ENCODE measurements around the gene TENM4.

The TENM4 gene

GRCh38 chr11:79019975-79020374, 420.9 kb downstream of the TENM4 start:
- POLR2A ChIA-PET: no interaction called here
- CTCF ChIA-PET: interaction anchor here (0.9 to 1.0 kb wide), 2 partner anchors 8 to 9 kb away, joined by 3 to 4 read pairs; no protein-coding TSS in a partner anchor

GRCh38 chr11:79019277-79019676, 421.6 kb downstream of the TENM4 start:
- CTCF ChIA-PET: interaction anchor here (0.9 to 1.0 kb wide), 2 partner anchors 9 to 10 kb away, joined by 3 to 4 read pairs; no protein-coding TSS in a partner anchor
- POLR2A ChIA-PET: no interaction called here

More at GRCh38 chr11:79019975-79020374, 420.9 kb downstream of the TENM4 start:
- DNase-seq (ENCODE audit: extremely low spot score): no peak
- TF ChIP-seq, protein P1, sequence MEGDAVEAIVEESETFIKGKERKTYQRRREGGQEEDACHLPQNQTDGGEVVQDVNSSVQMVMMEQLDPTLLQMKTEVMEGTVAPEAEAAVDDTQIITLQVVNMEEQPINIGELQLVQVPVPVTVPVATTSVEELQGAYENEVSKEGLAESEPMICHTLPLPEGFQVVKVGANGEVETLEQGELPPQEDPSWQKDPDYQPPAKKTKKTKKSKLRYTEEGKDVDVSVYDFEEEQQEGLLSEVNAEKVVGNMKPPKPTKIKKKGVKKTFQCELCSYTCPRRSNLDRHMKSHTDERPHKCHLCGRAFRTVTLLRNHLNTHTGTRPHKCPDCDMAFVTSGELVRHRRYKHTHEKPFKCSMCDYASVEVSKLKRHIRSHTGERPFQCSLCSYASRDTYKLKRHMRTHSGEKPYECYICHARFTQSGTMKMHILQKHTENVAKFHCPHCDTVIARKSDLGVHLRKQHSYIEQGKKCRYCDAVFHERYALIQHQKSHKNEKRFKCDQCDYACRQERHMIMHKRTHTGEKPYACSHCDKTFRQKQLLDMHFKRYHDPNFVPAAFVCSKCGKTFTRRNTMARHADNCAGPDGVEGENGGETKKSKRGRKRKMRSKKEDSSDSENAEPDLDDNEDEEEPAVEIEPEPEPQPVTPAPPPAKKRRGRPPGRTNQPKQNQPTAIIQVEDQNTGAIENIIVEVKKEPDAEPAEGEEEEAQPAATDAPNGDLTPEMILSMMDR (IDR thresholded peaks at IDR 0.05; ENCODE audit: control extremely low read depth, extremely low read depth, low read depth, missing control alignments): no peak

DNA sequence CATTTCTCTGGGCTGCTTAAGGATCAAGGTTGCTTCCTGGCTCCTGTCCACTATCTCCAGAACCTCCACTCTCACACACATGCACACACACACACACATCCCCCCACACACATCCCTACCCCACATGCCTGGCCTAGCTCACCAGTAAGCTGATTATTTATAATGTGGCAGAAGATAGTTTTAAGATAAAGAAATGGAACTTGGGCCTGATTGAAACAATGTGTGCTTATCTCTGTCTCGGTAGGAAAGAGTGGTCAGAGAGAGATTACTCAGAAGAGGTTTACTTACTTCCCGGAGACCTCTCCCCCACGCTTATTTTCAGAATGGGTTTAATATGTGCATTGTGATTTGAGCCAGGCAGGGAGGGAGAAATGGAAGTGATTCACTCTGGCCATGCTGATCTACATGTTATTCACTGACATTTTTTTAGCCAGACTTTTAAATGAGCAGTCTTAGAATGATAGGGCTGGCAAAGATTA, 422.4 kb downstream of the TENM4 start:
- ChIA-PET CTCF (no interaction called here), POLR2A (no interaction called here)
- no peak for DNase-seq (ENCODE audit: extremely low spot score)
- TF ChIP-seq, protein P1 (IDR thresholded peaks at IDR 0.05; ENCODE audit: control extremely low read depth, extremely low read depth, low read depth, missing control alignments): no peak

More at GRCh38 chr11:79019277-79019676, 421.6 kb downstream of the TENM4 start:
- no peak for DNase-seq (ENCODE audit: extremely low spot score)
- TF ChIP-seq, protein P1 (IDR thresholded peaks at IDR 0.05; ENCODE audit: control extremely low read depth, extremely low read depth, low read depth, missing control alignments): no peak

- no peak for DNase-seq (ENCODE audit: extremely low spot score)
- ChIA-PET POLR2A (no interaction called here), CTCF (no interaction called here)
- TF ChIP-seq, protein P1 (IDR thresholded peaks at IDR 0.05; ENCODE audit: control extremely low read depth, extremely low read depth, low read depth, missing control alignments): no peak
Observed at GRCh38 chr11:79017811-79018210, 423.0 kb downstream of the TENM4 start.

- no peak for DNase-seq (ENCODE audit: extremely low spot score)
- TF ChIP-seq, protein P1 (IDR thresholded peaks at IDR 0.05; ENCODE audit: control extremely low read depth, extremely low read depth, low read depth, missing control alignments): no peak
- ChIA-PET CTCF (no interaction called here), POLR2A (no interaction called here)
Observed at GRCh38 chr11:79013509-79013908, 427.3 kb downstream of the TENM4 start.

- DNase-seq (ENCODE audit: extremely low spot score): no peak
- ChIA-PET CTCF (no interaction called here), POLR2A (no interaction called here)
- TF ChIP-seq, protein P1 (IDR thresholded peaks at IDR 0.05; ENCODE audit: control extremely low read depth, extremely low read depth, low read depth, missing control alignments): no peak
Observed at GRCh38 chr11:79011357-79011756, 429.5 kb downstream of the TENM4 start.
